Keratinocyte (primary cell): ENCODE measurements around the gene LCE1E. TPM values are rescaled to one million over a fixed set of nuclear protein-coding genes. Genes with fewer than 3 reads are reported as not detected.

ENCODE experiments used
- DNase-seq: peaks from one replicate; pipeline ENCODE4 v3.0.0-alpha.2; 2011; ENCODE audit warnings: low read depth, missing footprints, low spot score
- FAIRE-seq: peaks from 2 replicates; lab custom pipeline; 2011; peaks lifted over from hg19 to GRCh38; lab: Jason Lieb, UNC
- H2AFZ ChIP-seq: 2 replicates; pipeline ENCODE4 v1.6.0; 2012; ENCODE audit warnings: low read length, control low read depth, inconsistent platforms; ENCODE audit not compliant: control insufficient read depth
- H3K27ac ChIP-seq: 2 replicates; pipeline ENCODE4 v1.5.1; 2011; ENCODE audit warnings: low read length; ENCODE audit not compliant: control insufficient read depth, insufficient read depth
- H3K27me3 ChIP-seq: 3 replicates; pipeline ENCODE4 v1.6.0; 2011; ENCODE audit warnings: low read length; ENCODE audit not compliant: control insufficient read depth, insufficient read depth; ENCODE audit errors: extremely low read depth
- H3K36me3 ChIP-seq, 2 experiments: 2 replicates in 1 of 2; 3 replicates in 1 of 2; pipeline ENCODE4 v1.5.1; 2011; ENCODE audit warnings: low read length in 2 of 2, mild to moderate bottlenecking in 1 of 2; ENCODE audit not compliant: control insufficient read depth in 2 of 2, insufficient read depth in 2 of 2; ENCODE audit errors: extremely low read depth in 1 of 2
- H3K4me1 ChIP-seq: 3 replicates; pipeline ENCODE4 v1.5.1; 2011; ENCODE audit warnings: low read length; ENCODE audit not compliant: control insufficient read depth, insufficient read depth; ENCODE audit errors: extremely low read depth
- H3K4me2 ChIP-seq: 3 replicates; pipeline ENCODE4 v1.6.0; 2011; ENCODE audit warnings: low read depth, low read length; ENCODE audit not compliant: control insufficient read depth, insufficient read depth; ENCODE audit errors: extremely low read depth
- H3K4me3 ChIP-seq, 3 experiments: fragments of 200-600 bp in 1 of 3; sonication (generic) in 1 of 3; 2 replicates in 2 of 3; 3 replicates in 1 of 3; pipeline ENCODE4 v1.5.1; 2011 to 2016; ENCODE audit warnings: low read length in 3 of 3, mild to moderate bottlenecking in 3 of 3, control low read depth in 2 of 3, inconsistent platforms in 1 of 3, low read depth in 1 of 3, mixed read lengths in 1 of 3, mixed run types in 1 of 3, moderate library complexity in 1 of 3; ENCODE audit not compliant: control insufficient read depth in 2 of 3, insufficient read depth in 2 of 3; ENCODE audit errors: extremely low read depth in 1 of 3
- H3K79me2 ChIP-seq: 2 replicates; pipeline ENCODE4 v1.6.0; 2012; ENCODE audit warnings: low read length; ENCODE audit not compliant: control insufficient read depth, insufficient read depth
- H3K9ac ChIP-seq: 3 replicates; pipeline ENCODE4 v1.6.0; 2011; ENCODE audit warnings: low read length; ENCODE audit not compliant: control insufficient read depth, insufficient read depth; ENCODE audit errors: extremely low read depth
- H3K9me1 ChIP-seq: 3 replicates; pipeline ENCODE4 v1.6.0; 2011; ENCODE audit warnings: low read length; ENCODE audit not compliant: control insufficient read depth, insufficient read depth; ENCODE audit errors: extremely low read depth
- H3K9me3 ChIP-seq: 2 replicates; pipeline ENCODE4 v1.5.1; 2012; ENCODE audit warnings: low read depth, low read length; ENCODE audit not compliant: control insufficient read depth
- H4K20me1 ChIP-seq: 3 replicates; pipeline ENCODE4 v1.6.0; 2011; ENCODE audit warnings: low read length; ENCODE audit not compliant: control insufficient read depth, insufficient read depth; ENCODE audit errors: extremely low read depth
- CTCF ChIP-seq, 3 experiments: IDR thresholded peaks in 1 of 3; conservative IDR thresholded peaks in 1 of 3; optimal IDR thresholded peaks in 1 of 3; 2 replicates in 2 of 3; 3 replicates in 1 of 3; pipeline versions ENCODE3 to v1.5.1; 2011; ENCODE audit warnings: low read length in 3 of 3, mild to moderate bottlenecking in 3 of 3, moderate library complexity in 2 of 3, control low read depth in 1 of 3, inconsistent platforms in 1 of 3; ENCODE audit not compliant: insufficient read depth in 2 of 3; ENCODE audit errors: extremely low read depth in 1 of 3
- EZH2 ChIP-seq: IDR thresholded peaks from one replicate; pipeline ENCODE4 v1.6.1; 2012; ENCODE audit warnings: inconsistent platforms, mild to moderate bottlenecking, low read length, moderate library complexity
- dilution Hi-C: fragments of 300-500 bp; cut with MboI; formaldehyde crosslinking; loops from one replicate; pipeline ENCODE4 v1.7.0; 2020; ENCODE audit warnings: low sequenced_read_pairs; ENCODE audit not compliant: extremely low pct_ligation_motif_present
- polyA plus RNA-seq, 5 experiments: library from polyadenylated mRNA; depleted of rRNA in 3 of 5; stranded (reverse) in 3 of 5; stranded (forward) in 1 of 5; unstranded in 1 of 5; fragments of >200 nt; gene quantifications; 1 replicate in 1 of 5; 2 replicates in 3 of 5; 3 replicates in 1 of 5; pipeline versions ENCODE4 v1.2.1 to v1.2.3, GENCODE V29; 2011 to 2012; ENCODE audit warnings: missing spikeins in 2 of 5, low read depth in 1 of 5, low replicate concordance in 1 of 5

LCE1E gene
- polyA plus RNA-seq, 1 donor (not counting 4 experiments of a cell fraction or from before 2014, with no cell fraction given): 1.0 TPM

GRCh38 chr1:152774875-152775274 lies 11.2 kb upstream of the LCE1E start, which contains the start of gene LCE1F:
LCE1F (plus strand) TSS chr1:152775140; CDS start chr1:152776372, 1,232 bp downstream.
- Histone ChIP-seq H3K27ac (no peak within 1 kb of the TSS), H3K4me3 (no peak within 1 kb of the TSS), H3K4me1 (peaks cover 4% of the 10 kb centered on the region), H3K27me3 (no peaks in the 10 kb centered on the region), H3K9me3 (no peaks in the 10 kb centered on the region), H2AFZ (no peak within 1 kb of the TSS), H3K9me1 (no peaks in the 10 kb centered on the region), H3K4me2 (no peak within 1 kb of the TSS), H3K36me3 (no peaks in the 10 kb centered on the region), H3K79me2 (no peaks in the 10 kb centered on the region), H3K9ac (no peak within 1 kb of the TSS), H4K20me1 (no peaks in the 10 kb centered on the region)
- peak; percentile 35 to 50 (median 48) for TF ChIP-seq CTCF (optimal IDR thresholded peaks at IDR 0.05 in 1 of 3, IDR thresholded peaks at IDR 0.05 in 1 of 3, conservative IDR thresholded peaks at IDR 0.05 in 1 of 3; ENCODE audit: extremely low read depth in 1 of 3, insufficient read depth in 2 of 3, low read length in 3 of 3)
- no peak for TF ChIP-seq EZH2
- dilution Hi-C loops: no loop called here
- peak; percentile 73 for FAIRE-seq
- no peak for DNase-seq

GRCh38 chr1:152776361-152776760 lies 9.7 kb upstream of the LCE1E start:
- Histone ChIP-seq H2AFZ (no peak overlapping the region), H3K9me1 (no peaks in the 10 kb centered on the region), H3K4me3 (no peak overlapping the region), H3K36me3 (no peaks in the 10 kb centered on the region), H3K27me3 (no peaks in the 10 kb centered on the region), H3K9me3 (no peaks in the 10 kb centered on the region), H4K20me1 (no peaks in the 10 kb centered on the region), H3K9ac (no peak overlapping the region), H3K4me2 (no peak overlapping the region), H3K79me2 (no peaks in the 10 kb centered on the region), H3K4me1 (peaks cover 4% of the 10 kb centered on the region), H3K27ac (no peak overlapping the region)
- dilution Hi-C loops: no loop called here
- DNase-seq: no peak
- TF ChIP-seq CTCF (optimal IDR thresholded peaks at IDR 0.05 in 1 of 3, IDR thresholded peaks at IDR 0.05 in 1 of 3, conservative IDR thresholded peaks at IDR 0.05 in 1 of 3; ENCODE audit: extremely low read depth in 1 of 3, insufficient read depth in 2 of 3, low read length in 3 of 3) (no peak), EZH2 (no peak)
- FAIRE-seq: no peak
